Testis (tissue), 2 donors: ENCODE measurements around the gene CLCN3.

Experiments
- CTCF ChIP-seq, 3 experiments: fragments of 450-650 bp in 2 of 3; fragments of 200-600 bp in 1 of 3; sonication (generic) in 1 of 3; IDR thresholded peaks; one replicate each; pipeline ENCODE4 v1.5.1; 2016 to 2019; ENCODE audit warnings: antibody characterized with exemption in 3 of 3, mild to moderate bottlenecking in 2 of 3, moderate library complexity in 1 of 3
- POLR2A ChIP-seq: fragments of 450-650 bp; IDR thresholded peaks from one replicate; pipeline ENCODE4 v1.6.1; 2017; ENCODE audit warnings: antibody characterized with exemption, mild to moderate bottlenecking, moderate library complexity

- TF ChIP-seq CTCF (IDR thresholded peaks at IDR 0.05), result no peak
- TF ChIP-seq POLR2A, result no peak
Observed at GRCh38 chr4:169645627-169646026, 25.2 kb downstream of the CLCN3 start.
